SK-N-MC (cell line): ENCODE data around the gene PIGBOS1.

Experiments
- EZH2 ChIP-seq: fragments of 200-600 bp; sonication (generic); IDR thresholded peaks from one replicate; pipeline ENCODE4 v1.6.1; 2017; ENCODE audit warnings: antibody characterized with exemption
- POLR2AphosphoS5 ChIP-seq: IDR thresholded peaks from 2 replicates; pipeline ENCODE4 v1.6.1; 2012; ENCODE audit warnings: mild to moderate bottlenecking, low read depth, low read length, borderline replicate concordance

- no peak for TF ChIP-seq EZH2
- no peak for TF ChIP-seq POLR2AphosphoS5
Measured at GRCh38 chr15:55267401-55268175, 51.3 kb downstream of the PIGBOS1 start.
